HG02973 (cell line): ENCODE results near the gene MINK1.
"Not testable (repeated sequence)": the region's sequence is repeated elsewhere in the genome, so short reads cannot be mapped to it uniquely, and the experiment has no call there.

Source experiments
- ATAC-seq: cut with Tn5 transposase; IDR thresholded peaks from one replicate; pipeline ENCODE4 v1.9.1; 2021; ENCODE audit warnings: moderate library complexity; ENCODE audit not compliant: unreplicated experiment

MINK1 gene

DNA sequence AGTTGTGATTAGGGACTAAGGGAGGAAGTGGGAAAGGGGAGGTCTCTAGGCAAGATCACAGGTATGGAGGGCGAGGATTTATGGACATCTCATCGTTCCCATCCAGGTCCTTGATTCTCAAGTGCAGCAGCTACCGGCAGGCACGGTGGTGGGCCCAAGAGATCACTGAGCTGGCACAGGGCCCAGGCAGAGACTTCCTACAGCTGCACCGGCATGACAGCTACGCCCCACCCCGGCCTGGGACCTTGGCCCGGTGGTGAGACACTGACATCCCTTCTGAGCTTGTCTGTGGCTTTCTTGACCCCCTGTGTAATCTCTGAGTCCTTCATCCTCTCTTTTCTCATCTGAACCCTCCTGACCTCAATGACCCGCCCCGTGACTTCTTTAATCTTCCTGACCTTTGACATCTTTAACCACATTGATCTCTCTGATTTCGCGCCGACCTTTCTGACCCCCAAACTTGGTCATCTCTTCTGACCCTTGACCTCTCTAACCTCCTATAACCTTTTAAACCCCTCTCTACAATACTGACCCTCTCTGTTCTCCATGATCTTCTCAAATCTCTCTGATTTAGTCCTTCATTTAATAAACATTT lies 22.3 kb upstream of the MINK1 start:
- ATAC-seq: no peak

DNA sequence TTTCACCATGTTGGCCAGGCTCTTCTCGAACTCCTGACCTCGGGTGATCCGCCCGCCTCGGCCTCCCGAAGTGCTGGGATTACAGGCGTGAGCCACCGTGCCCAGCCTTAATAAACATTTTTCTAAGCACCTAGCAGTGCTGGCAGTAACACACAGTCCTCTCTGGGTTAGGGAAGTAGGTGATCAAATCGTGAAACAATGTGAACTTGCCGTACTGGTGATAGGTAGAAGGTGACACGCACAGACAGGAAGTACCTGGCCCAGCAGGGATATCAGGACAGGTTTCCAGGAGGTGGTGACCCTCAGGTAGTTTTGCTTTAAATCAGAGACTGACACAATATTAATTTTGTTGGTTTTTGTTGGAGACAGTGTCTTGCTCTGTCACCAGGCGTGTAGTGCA lies 21.7 kb upstream of the MINK1 start:
- no peak for ATAC-seq

DNA sequence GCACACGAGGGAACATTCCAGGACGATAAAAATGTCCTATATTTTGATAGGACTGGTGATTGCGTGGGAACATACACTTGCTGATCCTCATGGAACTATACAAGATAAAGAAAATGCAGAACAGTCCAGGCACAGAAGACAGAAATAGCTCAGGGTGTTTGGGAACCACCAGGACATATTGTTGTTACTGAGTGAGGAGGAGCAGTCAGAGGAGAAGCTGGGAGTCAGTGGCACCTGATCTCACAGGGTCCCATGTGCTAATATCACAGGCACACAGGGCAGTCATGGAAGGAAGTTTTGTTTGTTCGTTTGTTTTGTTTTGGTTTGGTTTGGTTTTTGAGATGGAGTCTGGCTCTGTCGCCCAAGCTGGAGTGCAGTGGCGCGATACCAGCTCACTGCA lies 20.4 kb upstream of the MINK1 start:
- ATAC-seq: no peak

DNA sequence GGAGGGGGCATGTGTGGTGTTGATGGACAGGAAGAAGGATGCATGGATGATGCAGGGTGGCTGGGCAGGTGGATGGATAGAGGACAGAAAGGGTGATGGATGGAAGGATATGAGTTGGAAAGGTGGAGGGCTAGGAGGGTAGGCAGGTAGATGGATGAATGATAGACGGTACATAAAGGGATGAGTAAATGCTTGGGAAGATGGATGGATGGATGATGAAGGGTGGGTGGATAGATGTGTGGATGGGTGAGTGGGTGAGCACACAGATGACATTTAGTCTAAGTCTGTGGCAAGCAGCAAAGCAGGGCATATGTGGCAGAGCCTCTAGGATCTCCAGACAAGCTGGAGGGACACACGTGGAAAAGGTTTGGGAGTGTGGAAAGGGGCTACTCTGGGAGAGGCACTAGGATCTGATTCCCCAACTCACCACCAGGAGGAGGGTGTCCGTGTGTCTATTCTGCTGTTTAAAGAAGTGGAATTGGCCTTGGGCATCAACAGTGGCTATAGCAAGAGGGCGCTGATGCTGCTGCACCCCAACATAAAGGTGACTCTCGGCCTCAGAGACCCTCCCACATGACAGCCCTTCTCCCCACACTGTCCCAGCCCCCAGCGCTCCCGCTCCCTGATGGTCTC lies 18.0 kb upstream of the MINK1 start:
- no peak for ATAC-seq

DNA sequence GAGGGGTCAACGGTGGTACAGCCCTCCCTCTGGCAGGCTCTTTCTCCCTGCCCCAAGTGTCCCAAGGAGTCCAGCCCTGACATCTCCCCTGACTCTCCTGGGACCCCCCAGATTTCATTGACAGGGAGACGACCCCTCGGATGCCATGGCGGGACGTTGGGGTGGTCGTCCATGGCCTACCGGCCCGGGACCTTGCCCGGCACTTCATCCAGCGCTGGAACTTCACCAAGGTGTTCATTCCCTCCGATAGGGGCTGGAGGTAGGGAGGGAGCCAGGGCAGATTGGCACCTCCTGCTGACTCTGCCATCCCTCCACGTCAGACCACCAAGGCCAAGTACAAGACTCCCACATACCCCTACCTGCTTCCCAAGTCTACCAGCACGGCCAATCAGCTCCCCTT lies 16.3 kb upstream of the MINK1 start:
- ATAC-seq: no peak

DNA sequence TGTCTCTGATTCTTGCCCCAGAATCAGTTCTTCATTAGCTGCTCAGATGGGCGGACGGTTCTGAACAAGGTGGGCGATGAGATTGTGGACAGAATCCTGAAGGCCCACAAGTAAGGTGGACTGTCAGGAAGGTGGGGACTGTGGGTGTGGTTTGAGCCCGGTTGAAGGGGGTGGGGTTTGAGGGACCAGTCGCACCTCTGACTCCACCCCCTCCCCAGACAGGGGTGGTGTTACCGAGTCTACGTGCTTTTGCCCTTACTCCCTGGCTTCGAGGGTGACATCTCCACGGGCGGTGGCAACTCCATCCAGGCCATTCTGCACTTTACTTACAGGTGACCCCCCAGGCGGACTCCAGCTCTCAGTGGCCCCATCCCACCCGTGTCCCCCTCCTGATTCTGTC lies 14.9 kb upstream of the MINK1 start:
- no peak for ATAC-seq

DNA sequence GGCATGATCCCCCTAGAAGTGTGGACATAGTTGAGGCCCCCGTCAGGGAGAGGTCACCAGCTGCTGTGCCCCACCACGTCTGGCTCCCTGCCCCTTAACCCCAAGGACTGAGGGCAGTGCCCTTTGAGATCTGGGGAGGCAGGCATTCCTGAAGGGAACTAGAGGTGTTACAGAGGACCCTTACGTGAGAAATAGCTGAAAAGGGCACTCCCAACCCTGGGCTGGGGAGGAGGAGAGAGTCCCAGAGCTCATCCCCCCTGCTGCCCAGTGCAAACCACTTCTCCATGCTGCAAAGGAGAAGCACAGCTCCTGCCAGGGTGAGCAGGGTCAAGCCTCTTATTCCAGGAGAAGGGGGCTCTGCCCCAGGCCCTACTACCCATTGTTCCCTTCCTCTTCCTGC lies 10.3 kb upstream of the MINK1 start:
- no peak for ATAC-seq

DNA sequence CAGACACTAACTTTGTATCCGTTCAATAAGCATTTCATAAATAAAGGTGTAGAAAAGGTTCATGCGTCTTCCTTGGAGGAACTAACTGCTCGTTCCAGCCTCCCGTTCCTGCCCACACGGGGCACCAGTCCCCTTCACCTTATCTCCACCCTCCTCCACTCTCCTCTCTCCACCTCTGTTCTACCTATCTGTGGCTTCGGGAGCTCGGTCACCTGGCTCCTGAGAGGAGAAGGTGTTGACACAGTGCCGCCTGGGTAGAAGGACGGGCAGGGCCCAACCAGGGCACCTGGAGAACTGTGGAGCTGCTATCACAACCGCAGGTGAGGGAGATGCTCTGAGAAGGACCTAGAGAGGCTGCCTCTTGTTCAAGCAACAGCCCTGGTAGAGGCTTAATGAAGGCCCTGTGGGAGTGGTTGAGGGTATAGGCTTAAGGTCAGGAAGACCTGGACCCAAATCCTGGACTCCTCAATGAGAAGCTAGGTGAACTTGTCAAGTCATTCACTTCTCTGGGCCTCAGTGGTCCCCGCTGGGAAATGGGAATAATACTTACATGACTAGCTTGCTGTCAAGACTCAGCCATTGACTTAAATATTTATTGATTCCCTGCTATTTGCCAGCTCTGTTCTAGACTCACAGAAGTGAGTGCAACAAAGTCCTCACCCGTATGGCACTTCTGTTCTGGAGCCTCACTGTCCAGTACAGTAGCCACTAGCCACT lies 9.6 kb upstream of the MINK1 start:
- ATAC-seq: no peak

DNA sequence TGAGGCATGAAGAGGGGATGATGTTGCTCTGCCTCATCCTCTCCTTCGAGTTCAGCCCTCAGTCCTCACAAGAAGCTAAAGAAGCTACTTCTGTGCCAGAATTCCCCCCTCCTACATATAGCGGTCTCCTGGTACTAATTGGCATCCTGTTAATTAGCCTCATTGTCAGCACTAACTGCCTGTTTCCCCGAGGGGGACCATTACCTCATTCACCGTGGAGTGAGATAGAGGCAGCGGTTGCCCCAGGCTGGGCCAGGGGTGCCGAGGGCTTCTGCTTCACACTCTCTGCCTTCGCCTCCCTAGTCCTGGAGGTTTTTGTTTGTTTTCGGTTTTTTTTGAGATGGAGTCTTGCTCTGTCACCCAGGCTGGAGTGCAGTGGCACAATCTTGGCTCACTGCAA lies 5.7 kb upstream of the MINK1 start:
- no peak for ATAC-seq

DNA sequence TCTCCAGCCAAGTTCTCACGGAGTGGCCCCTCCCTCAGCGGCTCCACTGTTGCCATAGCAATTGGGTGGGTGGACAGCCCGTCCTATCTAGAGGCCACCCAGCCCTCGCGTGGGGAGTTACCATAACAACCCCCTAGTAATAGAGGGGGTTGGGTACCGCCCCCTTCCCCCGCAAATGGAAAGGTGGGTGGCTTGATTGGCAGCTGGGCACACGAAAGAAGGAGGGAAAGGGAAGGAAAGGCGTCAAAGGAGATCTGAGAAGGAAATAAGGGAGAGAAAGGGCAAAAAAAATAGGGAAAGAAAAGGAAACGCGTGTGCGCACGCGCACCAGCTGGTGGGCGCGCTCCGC lies 337 bp upstream of the MINK1 start:
- ATAC-seq: not testable (repeated sequence)

DNA sequence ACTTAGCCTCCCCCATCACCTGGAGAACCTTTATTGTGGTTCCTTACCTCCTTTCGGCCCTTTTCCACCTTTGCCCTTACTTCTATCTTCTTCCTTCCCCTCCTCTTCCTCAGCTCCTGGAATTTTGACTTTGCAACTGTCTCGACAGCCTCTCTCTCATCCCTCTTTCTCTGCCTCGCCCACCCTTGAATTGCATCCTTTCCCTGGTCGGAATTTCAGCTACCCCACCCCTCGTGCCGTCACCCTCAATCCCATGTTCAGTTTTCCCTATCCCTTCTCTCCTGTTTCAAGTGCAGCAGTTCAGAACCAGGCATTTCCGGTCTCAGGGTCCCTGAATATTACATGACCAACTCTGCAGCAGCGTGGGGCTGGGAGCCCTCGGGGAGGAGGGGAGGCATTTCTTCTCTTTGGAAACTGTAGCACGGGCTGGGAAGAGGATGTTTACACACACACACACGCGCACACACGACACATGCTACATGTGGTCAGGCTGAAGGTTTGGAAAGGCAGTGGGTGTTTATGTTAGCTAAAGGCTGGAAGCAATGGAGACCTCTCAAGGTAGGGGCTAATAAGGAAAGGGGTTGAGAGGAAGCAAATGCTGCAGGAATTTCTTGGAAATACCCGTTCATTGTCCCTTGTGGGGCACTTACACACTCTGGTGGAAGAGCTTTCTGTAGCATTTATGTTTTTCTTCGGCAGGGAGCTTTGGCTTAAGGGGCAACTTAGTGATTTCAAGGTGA lies 971 bp downstream of the MINK1 start:
- no peak for ATAC-seq

DNA sequence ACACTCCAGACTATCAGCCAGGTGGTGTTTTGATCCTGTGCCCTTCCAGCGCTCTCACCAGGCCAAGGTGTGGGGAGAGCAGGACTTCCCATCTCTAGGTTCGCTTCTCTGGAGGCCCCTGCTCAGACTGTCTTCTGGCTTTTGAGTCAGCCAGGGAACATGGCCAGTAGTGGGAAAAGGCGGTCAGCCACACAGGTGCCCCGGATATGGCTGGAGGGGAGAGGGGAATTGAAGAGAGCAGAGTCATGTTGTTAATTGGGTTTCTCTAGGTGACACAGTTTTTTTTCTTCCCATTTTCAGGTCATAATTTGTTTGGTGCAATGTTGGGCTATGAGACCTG lies 1.5 kb downstream of the MINK1 start:
- ATAC-seq: no peak

DNA sequence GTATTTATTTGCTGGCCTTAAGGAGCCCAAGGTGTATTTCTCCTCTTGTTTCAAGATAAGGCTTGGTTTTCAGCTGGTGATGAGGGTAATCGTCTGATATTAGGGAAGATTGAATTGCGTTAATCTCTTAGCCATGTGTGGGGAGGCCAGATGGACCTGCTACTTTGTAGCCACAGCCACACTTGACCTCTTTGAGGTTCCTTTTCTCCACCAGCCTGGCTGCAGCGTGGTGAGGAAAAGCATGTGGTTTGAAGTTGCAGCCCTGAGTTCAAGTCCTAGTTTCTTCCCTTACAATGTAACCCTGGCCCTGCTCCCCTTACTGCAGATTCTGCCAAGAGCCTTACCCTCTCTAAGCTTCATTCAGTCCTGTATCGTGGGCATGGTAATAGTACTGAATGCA lies 3.1 kb downstream of the MINK1 start:
- no peak for ATAC-seq

DNA sequence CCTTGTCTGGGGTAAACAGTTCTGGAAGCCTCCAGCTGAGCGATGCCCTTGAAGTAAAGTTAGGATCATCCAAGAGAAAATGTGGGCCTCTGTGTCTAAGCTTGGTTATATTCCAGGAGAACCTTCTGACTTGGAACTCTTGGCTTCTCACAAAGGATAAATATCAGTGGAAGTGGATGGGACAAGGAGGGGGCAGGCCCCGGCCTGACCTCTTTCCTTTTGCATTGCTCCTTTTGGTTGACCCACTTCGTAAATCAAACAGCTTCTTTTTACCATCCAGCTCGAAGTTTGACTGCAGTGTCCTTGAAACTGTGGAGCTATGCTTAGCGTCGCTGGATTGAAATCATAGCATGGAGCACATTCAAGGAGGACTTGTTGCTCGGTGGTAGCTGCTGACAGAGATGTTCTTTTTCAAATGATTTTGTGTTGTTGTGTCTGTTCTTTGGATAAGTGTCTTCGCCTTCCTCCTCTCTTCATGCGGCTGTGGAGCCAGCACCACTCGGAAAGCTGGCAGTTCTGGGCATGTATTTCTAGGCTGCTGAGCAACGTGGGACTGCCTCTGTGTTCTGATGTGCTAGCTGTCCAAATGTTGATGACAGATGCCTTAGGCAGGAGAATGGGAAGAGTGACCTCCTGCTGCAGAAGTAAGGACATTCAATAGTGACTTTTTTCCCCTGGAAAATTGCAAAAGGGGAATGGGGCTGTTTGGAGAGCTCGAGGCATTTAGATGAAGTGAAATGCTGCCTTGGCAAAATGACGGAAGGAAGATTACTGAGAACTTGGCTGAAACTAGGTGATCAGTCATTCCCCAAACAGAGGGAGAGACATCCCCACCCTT lies 4.5 kb downstream of the MINK1 start:
- ATAC-seq: no peak

DNA sequence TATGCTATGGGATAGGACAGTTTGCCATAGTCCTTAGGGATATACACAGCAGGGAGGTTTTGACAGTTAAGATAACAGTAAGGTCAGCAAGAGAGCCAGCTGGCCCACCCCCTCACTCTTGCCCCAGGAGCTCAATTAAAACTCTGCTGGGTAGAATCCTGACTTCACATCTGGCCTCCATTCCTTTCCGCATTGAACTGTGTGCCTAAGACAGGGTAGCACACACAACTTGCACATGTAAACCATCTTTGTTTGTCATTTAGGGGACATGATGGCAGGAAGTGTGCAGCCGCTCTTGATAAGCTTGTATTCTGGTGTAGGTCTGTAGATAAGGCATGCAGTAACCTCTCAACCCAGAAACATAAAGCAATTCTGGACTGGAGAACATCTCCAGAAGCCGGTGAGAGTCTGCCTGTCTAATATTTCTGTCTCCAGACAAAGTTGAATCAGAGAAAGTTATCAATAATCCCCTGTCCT lies 5.2 kb downstream of the MINK1 start:
- no peak for ATAC-seq

DNA sequence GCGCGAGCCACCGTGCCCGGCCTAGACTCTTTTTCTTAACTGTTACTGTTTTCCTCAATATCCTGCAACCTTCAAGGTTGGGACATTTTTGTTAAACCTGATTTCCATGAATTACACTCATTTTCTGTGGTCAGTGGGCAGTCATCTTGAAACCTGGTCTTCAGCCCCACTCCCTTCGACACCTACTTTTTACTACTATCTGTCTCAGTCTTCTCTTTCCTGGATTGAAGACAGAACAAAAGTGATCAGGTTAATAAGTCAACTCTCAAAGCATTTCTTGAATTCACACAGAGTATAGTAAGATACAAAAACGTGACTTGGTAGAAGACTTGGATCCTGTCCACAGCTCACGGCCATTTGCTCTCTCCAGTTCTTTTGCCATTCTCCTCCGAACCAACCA lies 6.1 kb downstream of the MINK1 start:
- ATAC-seq: no peak

DNA sequence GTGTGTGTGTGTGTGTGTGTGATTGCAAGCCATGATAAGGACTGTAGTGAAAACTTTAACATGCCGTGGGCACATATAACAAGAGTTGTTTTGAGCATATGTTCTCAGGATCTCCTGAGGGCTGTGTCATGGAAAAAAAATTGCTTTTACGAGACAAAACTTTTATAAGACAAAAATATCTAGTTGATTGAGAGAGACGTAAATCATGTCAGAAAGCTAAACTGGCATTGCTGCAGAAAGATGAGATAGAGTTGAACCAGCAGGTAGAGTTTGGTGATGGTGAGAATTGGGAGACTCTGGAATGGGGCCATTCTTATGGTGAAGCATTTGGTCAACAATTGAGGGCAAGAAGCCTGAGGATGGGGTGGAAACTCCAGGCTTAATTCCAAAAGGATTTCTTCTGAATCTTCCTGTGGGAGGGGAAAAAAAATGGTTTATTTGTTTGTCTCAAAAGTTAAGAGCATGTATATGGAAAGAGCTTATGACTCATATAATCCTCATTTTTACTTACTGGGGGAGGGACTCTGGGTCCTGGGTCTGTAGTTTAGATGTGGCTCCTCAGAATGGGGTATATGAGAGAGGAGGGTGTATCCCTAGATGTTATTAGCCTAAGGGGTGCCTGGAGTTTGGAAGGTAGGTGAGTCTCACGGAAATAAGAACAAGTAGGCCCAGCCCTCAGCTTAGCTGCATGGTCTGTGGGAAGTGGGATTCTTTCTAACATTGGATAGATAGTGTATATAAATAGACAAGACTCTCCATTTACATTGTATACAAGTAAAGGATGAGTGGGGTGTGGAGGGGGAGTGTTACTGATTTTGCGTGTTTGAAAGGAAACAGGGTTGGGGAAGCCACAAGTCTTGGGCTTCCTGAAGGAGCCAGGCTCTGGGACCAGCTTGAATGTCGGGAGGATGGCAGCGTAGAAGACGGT lies 7.1 kb downstream of the MINK1 start:
- ATAC-seq: no peak

DNA sequence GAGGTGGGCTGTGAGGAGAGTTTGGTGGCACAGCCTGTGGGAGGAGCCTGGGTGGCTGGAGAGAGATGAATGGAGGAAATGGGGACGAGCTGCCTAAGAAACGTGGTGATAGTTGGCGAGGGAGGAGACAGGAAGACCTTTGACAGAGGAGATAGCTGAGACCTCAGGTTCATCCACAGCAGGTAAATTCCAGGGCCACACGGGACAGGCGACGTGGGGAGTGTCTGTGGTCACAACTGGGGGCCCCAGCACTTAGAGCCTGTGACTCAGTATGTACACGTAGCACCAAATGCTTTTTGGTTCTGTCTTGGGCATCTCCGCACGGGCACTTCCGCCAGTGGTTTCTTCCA lies 7.7 kb downstream of the MINK1 start:
- ATAC-seq: no peak

DNA sequence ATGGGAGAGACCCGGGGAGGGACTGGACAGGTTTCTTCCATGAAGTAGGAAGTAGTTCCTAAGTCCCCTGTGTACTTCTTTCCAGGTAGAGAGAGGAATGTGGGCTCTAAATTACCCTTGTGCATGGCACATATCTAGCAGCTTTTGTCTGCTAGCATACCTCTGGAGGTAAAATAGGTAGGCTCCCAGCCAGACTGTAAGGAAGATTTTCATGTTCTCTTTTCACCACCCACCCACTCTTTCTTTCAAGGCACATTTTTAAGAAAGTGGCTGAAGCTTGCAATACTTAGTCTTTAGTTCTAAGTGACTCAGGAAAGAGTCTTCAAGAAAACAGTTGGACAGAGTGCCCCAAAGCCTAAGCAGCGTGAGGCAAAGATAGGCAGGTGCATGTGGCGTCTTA lies 9.2 kb downstream of the MINK1 start:
- ATAC-seq: no peak

DNA sequence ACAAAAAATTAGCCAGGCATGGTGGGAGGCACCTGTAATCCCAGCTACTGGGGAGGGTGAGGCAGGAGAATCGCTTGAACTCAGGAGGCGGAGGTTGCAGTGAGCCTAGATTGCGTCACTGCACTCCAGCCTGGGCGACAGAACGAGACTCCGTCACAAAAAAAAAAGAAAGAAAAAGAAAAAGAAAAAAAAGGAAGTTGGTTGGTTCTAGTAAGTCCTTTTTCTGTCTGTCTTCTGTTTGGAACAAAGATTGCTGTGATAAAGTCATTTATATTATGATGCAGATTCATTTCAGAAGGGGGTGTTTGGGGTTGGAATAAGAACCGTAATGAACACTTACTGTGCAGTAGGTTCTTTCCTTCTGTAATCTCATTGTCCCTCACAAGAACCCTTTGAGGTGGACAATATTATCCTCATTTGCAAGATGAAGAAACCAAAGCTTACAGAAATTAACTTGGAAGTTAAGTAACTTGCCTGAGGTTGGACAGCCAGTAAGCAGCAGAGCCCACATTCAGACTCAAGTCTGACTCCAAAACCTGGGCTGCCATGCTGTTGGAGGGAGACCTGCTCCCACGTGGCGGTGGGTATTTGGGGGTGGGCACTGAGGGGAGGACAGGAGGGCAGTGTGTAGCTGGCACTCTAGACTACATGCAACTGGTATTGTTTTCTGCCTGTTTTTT lies 10.3 kb downstream of the MINK1 start:
- no peak for ATAC-seq
